SK-N-SH (cell line): ENCODE measurements around the gene CST2. TPM values are rescaled to one million over a fixed set of nuclear protein-coding genes. Genes with fewer than 3 reads are reported as not detected.

ENCODE experiments used
- CTCF ChIA-PET: fragments of 300-600, 350-600 bp; formaldehyde crosslinking; extraction: SDS; loops from one replicate; lab custom pipeline; 2021; lab: Yijun Ruan, JAX
- POLR2A ChIA-PET: fragments of 350-600 bp; sonication (Branson Sonifier 250); formaldehyde crosslinking; extraction: SDS; loops from one replicate; lab custom pipeline; 2020; ENCODE audit warnings: antibody characterized with exemption, inconsistent platforms; lab: Yijun Ruan, JAX
- DNase-seq: peaks from one replicate; pipeline ENCODE4 v3.0.0; 2012
- H2AFZ ChIP-seq: fragments of 200-600 bp; sonication (generic); 2 replicates; pipeline ENCODE4 v1.8.1; 2016; ENCODE audit warnings: antibody characterized with exemption, mild to moderate bottlenecking, low read depth
- H3F3A ChIP-seq: fragments of 200-600 bp; sonication (generic); replicated peaks from 2 replicates; pipeline ENCODE3; 2016; ENCODE audit warnings: antibody characterized with exemption, mild to moderate bottlenecking; ENCODE audit not compliant: insufficient read depth
- H3K27ac ChIP-seq, 2 experiments: fragments of 200-500 bp in 1 of 2; fragments of 200-600 bp in 1 of 2; sonication (Bioruptor generic) in 1 of 2; sonication (generic), shearing (Covaris generic) in 1 of 2; 2 replicates each; pipeline versions ENCODE4 v1.5.1 to v1.6.1; 2014 to 2016; ENCODE audit warnings: low read depth in 2 of 2, inconsistent platforms in 1 of 2, low read length in 1 of 2, mild to moderate bottlenecking in 1 of 2, mixed read lengths in 1 of 2
- H3K27me3 ChIP-seq: fragments of 200-600 bp; sonication (generic), shearing (Covaris generic); 2 replicates; pipeline ENCODE4 v1.6.1; 2016; ENCODE audit warnings: mixed run types; ENCODE audit not compliant: insufficient read depth
- H3K36me3 ChIP-seq, 2 experiments: fragments of 200-500 bp in 1 of 2; fragments of 200-600 bp in 1 of 2; sonication (Bioruptor generic) in 1 of 2; sonication (generic) in 1 of 2; replicated peaks in 1 of 2; 2 replicates each; pipeline versions ENCODE3 to v1.5.1; 2014 to 2016; ENCODE audit warnings: low read length in 1 of 2, mild to moderate bottlenecking in 1 of 2; ENCODE audit not compliant: insufficient read depth in 2 of 2, control insufficient read depth in 1 of 2
- H3K4me1 ChIP-seq, 2 experiments: fragments of 200-500 bp in 1 of 2; fragments of 200-600 bp in 1 of 2; sonication (Bioruptor generic) in 1 of 2; sonication (generic), shearing (Covaris generic) in 1 of 2; 2 replicates each; pipeline versions ENCODE4 v1.5.1 to v1.6.1; 2014 to 2016; ENCODE audit warnings: low read depth in 1 of 2, low read length in 1 of 2, mixed run types in 1 of 2; ENCODE audit not compliant: insufficient read depth in 2 of 2, control insufficient read depth in 1 of 2
- H3K4me2 ChIP-seq: fragments of 200-600 bp; sonication (generic), shearing (Covaris generic); 2 replicates; pipeline ENCODE4 v1.6.1; 2017; ENCODE audit warnings: mixed run types
- H3K4me3 ChIP-seq, 2 experiments: fragments of 200-500 bp in 1 of 2; fragments of 200-600 bp in 1 of 2; sonication (Bioruptor generic) in 1 of 2; sonication (generic), shearing (Covaris generic) in 1 of 2; 2 replicates each; pipeline versions ENCODE4 v1.5.1 to v1.8.1; 2014 to 2016; ENCODE audit warnings: low read depth in 2 of 2, inconsistent platforms in 1 of 2, low read length in 1 of 2, mild to moderate bottlenecking in 1 of 2, mixed read lengths in 1 of 2, moderate library complexity in 1 of 2
- H3K79me2 ChIP-seq: fragments of 200-600 bp; sonication (generic); 2 replicates; pipeline ENCODE4 v1.8.1; 2017; ENCODE audit warnings: mild to moderate bottlenecking; ENCODE audit not compliant: insufficient read depth
- H3K9ac ChIP-seq: fragments of 200-600 bp; sonication (generic); 2 replicates; pipeline ENCODE4 v1.6.1; 2017; ENCODE audit warnings: mixed run types
- H3K9me2 ChIP-seq: fragments of 200-600 bp; sonication (generic); 2 replicates; pipeline ENCODE4 v1.6.1; 2017; ENCODE audit warnings: mixed run types
- H3K9me3 ChIP-seq: fragments of 200-600 bp; sonication (generic); 2 replicates; pipeline ENCODE4 v1.6.1; 2017; ENCODE audit warnings: mixed run types, mild to moderate bottlenecking, moderate library complexity
- H4K20me1 ChIP-seq: fragments of 200-600 bp; sonication (generic); 2 replicates; pipeline ENCODE4 v1.6.1; 2017; ENCODE audit warnings: mild to moderate bottlenecking, mixed run types; ENCODE audit not compliant: insufficient read depth
- CTCF ChIP-seq: fragments of 200-600 bp; sonication (generic); IDR thresholded peaks from 2 replicates; pipeline ENCODE4 v1.6.1; 2017; ENCODE audit warnings: antibody characterized with exemption, mild to moderate bottlenecking, moderate library complexity
- FOXJ3 ChIP-seq: sonication (generic); formaldehyde crosslinking; IDR thresholded peaks from 2 replicates; pipeline ENCODE4 v1.5.1; 2020; ENCODE audit warnings: mild to moderate bottlenecking, missing genetic modification reagents
- FOXM1 ChIP-seq: IDR thresholded peaks from 2 replicates; pipeline ENCODE4 v1.4.0; 2012; ENCODE audit warnings: low read depth, mild to moderate bottlenecking
- GABPA ChIP-seq: IDR thresholded peaks from 2 replicates; pipeline ENCODE4 v1.4.0; 2012; ENCODE audit warnings: low read depth, mild to moderate bottlenecking
- MAX ChIP-seq: IDR thresholded peaks from 2 replicates; pipeline ENCODE4 v1.4.0; 2012; ENCODE audit warnings: low read depth
- MEF2A ChIP-seq: IDR thresholded peaks from 2 replicates; pipeline ENCODE4 v1.4.0; 2012; ENCODE audit warnings: low read depth, borderline replicate concordance
- NFIC ChIP-seq: IDR thresholded peaks from 2 replicates; pipeline ENCODE4 v1.4.0; 2012; ENCODE audit warnings: borderline replicate concordance
- POLR2AphosphoS5 ChIP-seq: IDR thresholded peaks from 2 replicates; pipeline ENCODE4 v1.6.1; 2012; ENCODE audit warnings: low read depth, low read length
- RAD21 ChIP-seq: IDR thresholded peaks from 2 replicates; pipeline ENCODE4 v1.6.1; 2012; ENCODE audit warnings: mild to moderate bottlenecking, low read length
- RCOR1 ChIP-seq: fragments of 150-350 bp; IDR thresholded peaks from 2 replicates; pipeline ENCODE4 v1.6.1; 2017; ENCODE audit warnings: antibody characterized with exemption, low read length
- RFX5 ChIP-seq: IDR thresholded peaks from 2 replicates; pipeline ENCODE4 v1.6.1; 2012; ENCODE audit warnings: mild to moderate bottlenecking, improper control_type of control experiment, low read length
- RXRA ChIP-seq: IDR thresholded peaks from 2 replicates; pipeline ENCODE4 v1.4.0; 2012; ENCODE audit warnings: low read depth, mild to moderate bottlenecking, borderline replicate concordance
- SMC3 ChIP-seq: IDR thresholded peaks from 2 replicates; pipeline ENCODE4 v1.6.1; 2012; ENCODE audit warnings: low read depth, low read length, improper control_type of control experiment
- TCF12 ChIP-seq: IDR thresholded peaks from 2 replicates; pipeline ENCODE4 v1.4.0; 2012
- TEAD4 ChIP-seq: IDR thresholded peaks from 2 replicates; pipeline ENCODE4 v1.4.0; 2012; ENCODE audit warnings: mild to moderate bottlenecking, borderline replicate concordance; ENCODE audit not compliant: insufficient read depth
- YY1 ChIP-seq: IDR thresholded peaks from 2 replicates; pipeline ENCODE4 v1.4.0; 2012; ENCODE audit warnings: low read depth, mild to moderate bottlenecking
- ZBTB33 ChIP-seq: IDR thresholded peaks from 2 replicates; pipeline ENCODE4 v1.4.0; 2012; ENCODE audit warnings: low read depth, borderline replicate concordance
- WGBS: methylation state at CpG from one replicate; pipeline ENCODE4 v1.1.6; 2017; ENCODE audit warnings: low lambda C conversion rate; 5-methylcytosine and 5-hydroxymethylcytosine counted together
- polyA plus RNA-seq, 3 experiments: library from polyadenylated mRNA; depleted of rRNA; stranded (reverse); fragments of >200 nt; gene quantifications; 2 replicates each; pipeline ENCODE4 v1.2.3, GENCODE V29; 2012
- TF ChIP-seq, protein P1 (sequence below): fragments of 150-350 bp; IDR thresholded peaks from 2 replicates; pipeline ENCODE4 v1.6.1; 2017; ENCODE audit warnings: antibody characterized with exemption, low read length, low read depth, borderline replicate concordance

CST2 gene
- polyA plus RNA-seq, 1 of the 3 experiments (the other 2 are of a cell fraction), result not detected

- ChIA-PET POLR2A (no interaction called here), CTCF (no interaction called here)
- no peaks in the 10 kb centered on the region for H3K36me3 ChIP-seq
Measured at GRCh38 chr20:23869520-23869919, 43.0 kb upstream of the CST2 start.

More at GRCh38 chr20:23869520-23869919, 43.0 kb upstream of the CST2 start:
- Histone ChIP-seq H3K79me2 (no peaks in the 10 kb centered on the region), H3K27me3 (no peaks in the 10 kb centered on the region; the same call in 1 of the 2 replicates), H3K9me2 (no peaks in the 10 kb centered on the region), H3K4me3 (no peak overlapping the region), H3K9me3 (no peaks in the 10 kb centered on the region), H4K20me1 (no peaks in the 10 kb centered on the region), H3K27ac (no peak overlapping the region), H3K9ac (no peak overlapping the region), H2AFZ (no peak overlapping the region), H3K4me1 (no peaks in the 10 kb centered on the region), H3K4me2 (no peak overlapping the region), H3F3A (no peaks in the 10 kb centered on the region)
- TF ChIP-seq FOXM1, result no peak
- no peak for TF ChIP-seq RXRA
- TF ChIP-seq NFIC, result no peak
- no peak for TF ChIP-seq CTCF
- TF ChIP-seq RFX5, result no peak
- TF ChIP-seq RCOR1, result no peak
- TF ChIP-seq, protein P1, sequence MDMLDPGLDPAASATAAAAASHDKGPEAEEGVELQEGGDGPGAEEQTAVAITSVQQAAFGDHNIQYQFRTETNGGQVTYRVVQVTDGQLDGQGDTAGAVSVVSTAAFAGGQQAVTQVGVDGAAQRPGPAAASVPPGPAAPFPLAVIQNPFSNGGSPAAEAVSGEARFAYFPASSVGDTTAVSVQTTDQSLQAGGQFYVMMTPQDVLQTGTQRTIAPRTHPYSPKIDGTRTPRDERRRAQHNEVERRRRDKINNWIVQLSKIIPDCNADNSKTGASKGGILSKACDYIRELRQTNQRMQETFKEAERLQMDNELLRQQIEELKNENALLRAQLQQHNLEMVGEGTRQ, result no peak
- no peak for TF ChIP-seq TEAD4
- TF ChIP-seq GABPA, result no peak
- TF ChIP-seq SMC3, result no peak
- no peak for TF ChIP-seq FOXJ3
- no peak for TF ChIP-seq ZBTB33
- TF ChIP-seq TCF12, result no peak
- no peak for TF ChIP-seq POLR2AphosphoS5
- no peak for TF ChIP-seq YY1
- no peak for TF ChIP-seq RAD21
- TF ChIP-seq MEF2A, result no peak
- TF ChIP-seq MAX, result no peak
- WGBS, result 0% methylated on average over 2 of the region's 2 CpGs
- DNase-seq, result no peak
